ENCODE results near the gene AP1M1.

The AP1M1 gene

DNA sequence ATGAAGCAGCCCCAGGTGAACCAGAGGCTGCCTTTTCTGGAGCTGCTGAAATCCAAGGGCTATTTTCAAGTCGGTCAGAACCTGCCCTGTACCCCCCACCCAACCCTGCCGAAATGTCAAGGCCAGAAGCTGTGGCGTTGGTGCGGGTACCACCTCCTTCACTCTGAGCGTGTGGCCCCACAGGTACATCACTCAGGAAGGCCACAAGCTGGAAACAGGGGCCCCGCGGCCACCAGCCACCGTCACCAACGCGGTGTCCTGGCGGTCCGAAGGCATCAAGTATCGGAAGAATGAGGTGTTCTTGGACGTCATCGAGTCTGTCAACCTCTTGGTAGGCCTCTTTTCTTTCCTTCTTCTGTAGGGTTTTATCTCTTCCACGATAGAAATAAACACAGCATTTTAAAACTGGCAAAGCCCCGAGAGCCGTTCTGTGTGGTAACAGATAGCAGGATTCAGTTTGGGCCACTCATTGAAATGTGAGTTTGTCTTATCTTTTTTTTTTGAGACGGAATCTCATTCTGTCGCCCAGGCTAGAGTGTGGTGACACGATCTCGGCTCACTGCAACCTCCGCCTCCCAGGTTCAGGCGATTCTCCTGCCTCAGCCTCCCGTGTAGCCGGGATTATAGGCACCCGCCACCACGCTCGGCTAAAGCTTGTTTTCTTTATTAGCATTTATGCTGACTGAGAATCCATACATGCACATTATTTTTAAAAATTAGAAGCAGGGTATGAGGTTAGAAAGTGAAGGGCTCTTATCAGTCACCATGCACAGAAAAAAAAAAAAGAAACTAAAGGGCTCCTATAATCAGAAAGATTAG lies 11.3 kb downstream of the AP1M1 start:
- DNase-seq = no peak

DNA sequence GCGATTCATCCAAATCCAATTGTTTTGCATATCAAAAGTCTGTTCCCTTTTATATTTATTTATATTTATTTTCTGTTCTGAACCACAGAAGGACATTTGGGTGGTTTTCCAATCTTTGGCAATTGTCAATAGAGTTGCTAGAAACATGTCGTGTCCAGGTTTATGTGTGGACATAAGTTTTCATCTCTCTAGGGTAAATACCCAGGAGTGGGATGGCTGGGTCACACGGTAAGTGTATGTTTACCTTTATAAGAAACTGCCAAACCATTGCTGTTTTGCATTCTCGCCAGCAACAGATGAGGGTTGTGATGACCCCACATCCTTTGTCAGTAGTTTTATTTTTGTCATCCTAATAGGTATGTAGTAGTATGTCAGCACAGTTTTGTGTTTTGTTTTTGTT lies 12.5 kb downstream of the AP1M1 start:
- DNase-seq = no peak

DNA sequence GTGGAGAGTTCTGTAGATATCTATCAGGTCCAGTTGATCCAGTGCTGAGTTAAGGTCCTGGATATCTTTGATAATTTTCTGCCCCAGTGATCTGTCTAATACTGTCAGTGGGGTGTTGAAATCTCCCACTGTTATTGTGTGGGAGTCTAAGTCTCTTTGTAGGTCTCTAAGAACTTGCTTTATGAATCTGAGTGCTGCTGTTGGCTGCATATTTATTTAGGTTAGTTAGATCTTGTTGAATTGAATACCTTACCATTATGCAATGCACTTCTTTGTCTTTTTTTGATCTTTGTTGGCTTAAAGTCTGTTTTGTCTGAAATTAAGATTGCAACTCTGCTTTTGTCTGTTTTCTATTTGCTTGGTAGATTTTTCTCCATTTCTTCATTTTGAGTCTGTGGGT lies 15.4 kb downstream of the AP1M1 start:
- DNase-seq = no peak

DNA sequence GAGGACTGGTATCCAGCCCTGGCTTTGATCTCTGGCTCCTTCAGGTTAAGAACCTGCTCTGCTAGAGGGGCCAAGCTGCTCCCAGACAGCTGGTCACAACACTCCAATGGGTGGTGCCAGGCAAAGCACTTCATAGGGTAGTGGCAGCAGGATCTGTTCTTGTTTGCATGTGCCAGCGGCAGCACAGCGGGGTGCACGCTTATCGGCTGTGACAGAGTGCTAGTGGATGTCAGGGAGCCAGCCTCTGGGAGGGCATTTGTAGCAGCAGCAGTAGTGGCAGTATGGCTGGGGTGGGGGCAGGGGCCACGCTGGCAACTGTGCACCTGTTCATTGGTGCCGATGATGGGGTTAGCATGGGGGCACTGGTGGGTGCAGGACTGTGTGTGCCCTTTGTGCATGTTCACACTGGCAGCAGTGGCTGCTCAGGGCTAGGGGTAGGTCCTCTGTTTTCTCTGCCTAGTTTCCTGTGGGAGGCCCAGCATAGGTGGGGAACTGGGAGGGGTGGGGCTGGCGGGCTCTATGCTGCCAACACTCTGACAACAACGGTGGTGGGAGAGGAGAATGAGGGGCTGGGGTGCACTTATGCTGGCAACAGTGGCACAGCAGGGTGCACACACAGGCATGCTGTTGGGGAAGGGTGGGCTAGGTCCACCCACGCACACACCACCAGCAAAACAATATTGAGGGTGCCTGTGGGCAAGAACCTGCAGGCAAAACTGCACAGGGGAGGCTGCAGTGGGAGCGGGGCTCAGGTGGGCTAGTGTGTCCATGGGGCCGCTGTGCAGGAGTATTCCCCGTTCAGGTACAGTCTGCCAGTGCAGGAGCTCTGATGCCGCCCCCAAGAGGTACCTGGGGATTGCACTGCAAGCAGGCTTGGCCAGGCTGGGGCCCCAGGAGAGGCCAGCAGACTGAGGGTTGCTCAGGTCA lies 19.3 kb downstream of the AP1M1 start:
- DNase-seq = no peak

DNA sequence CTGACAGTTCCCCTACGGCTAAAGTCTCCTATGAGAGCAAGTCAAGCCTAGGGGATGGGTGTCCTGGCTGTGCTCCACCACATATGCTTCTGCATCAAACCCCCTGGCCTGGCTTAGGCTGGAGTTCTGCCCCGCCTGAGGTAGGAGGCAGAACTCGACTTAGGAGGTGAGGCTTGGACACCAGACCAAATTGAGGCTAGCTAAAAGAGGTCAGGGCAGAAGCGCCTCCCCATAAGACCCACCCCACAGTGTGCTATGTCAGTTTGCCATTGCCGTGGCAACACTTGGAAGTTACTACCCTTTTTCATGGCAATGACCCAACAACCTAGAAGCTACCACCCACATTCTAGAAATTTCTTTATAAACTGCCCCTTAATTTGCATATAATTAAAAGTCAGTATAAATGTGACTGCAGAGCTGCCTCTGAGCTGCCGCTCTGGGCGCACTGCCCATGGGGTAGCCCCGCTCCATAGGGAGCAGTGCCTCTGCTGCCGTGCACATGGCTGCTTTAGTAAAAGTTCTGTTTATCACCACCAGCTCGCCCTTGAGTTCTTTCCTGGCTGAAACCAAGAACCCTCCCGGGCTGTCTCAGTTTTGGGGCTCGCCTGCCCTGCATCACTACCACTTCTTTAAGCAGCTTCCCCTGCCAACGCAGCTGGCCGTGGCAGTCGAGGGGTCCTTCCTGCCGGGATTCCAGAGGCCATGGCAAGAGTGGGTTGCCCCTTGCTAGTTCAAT lies 20.2 kb downstream of the AP1M1 start:
- DNase-seq = no peak

DNA sequence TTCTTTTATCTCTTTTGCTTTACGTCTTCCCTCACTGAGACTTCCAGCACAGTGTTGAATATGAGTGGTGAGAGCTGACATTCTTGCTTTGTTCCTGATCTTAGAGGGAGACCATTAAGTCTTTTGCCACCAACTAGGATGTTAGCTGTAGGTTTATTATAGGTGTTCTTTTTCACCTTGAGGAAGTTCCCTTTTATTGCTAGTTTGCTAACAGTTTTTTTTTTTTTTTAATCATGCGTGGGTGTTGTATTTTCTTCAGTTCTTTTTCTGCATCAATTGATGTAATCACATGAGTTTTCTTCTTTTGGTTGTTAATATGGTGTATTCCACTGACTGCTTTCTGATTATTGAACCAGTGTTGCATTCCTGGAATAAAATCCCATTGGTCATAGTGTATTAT lies 21.1 kb downstream of the AP1M1 start:
- DNase-seq = no peak

DNA sequence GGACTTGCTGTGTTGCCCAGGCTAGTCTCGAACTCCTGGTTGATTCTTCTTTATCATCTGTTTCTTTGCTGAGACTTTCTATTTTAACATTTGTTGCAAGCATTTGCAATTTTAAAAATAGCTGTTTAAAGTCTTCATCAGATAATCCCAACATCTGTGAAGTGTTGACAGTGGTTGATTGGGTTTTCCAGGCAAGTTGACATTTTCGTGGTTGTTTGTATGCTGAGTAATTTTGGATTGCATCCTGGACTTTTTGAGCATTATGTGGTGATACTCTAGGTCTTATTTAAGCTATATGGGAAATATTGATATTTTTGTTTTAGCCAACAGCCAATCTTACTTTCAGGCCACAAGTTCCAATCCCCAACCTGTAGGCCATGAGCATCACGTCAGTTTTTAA lies 25.1 kb downstream of the AP1M1 start:
- DNase-seq = no peak

DNA sequence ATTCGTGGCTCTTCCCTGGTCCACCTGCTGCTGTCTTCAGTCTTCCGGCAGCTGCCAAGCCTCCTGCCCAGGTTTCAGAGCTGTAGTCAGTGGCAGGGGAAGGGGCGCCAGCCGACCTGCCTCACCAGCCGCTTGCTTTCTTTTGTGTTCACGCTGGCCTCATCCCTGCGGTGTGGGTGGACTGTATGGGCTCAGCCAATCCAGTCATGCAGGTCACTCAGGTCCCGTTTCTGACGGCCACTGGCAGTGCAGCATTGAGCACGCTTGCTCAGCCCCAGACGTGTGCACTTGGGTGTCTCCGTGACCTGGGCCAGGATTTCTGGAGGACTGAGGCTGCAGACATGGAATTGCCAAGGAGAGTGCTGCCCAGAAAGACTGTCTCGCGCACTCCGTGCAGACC lies 26.0 kb downstream of the AP1M1 start:
- no peak for DNase-seq

DNA sequence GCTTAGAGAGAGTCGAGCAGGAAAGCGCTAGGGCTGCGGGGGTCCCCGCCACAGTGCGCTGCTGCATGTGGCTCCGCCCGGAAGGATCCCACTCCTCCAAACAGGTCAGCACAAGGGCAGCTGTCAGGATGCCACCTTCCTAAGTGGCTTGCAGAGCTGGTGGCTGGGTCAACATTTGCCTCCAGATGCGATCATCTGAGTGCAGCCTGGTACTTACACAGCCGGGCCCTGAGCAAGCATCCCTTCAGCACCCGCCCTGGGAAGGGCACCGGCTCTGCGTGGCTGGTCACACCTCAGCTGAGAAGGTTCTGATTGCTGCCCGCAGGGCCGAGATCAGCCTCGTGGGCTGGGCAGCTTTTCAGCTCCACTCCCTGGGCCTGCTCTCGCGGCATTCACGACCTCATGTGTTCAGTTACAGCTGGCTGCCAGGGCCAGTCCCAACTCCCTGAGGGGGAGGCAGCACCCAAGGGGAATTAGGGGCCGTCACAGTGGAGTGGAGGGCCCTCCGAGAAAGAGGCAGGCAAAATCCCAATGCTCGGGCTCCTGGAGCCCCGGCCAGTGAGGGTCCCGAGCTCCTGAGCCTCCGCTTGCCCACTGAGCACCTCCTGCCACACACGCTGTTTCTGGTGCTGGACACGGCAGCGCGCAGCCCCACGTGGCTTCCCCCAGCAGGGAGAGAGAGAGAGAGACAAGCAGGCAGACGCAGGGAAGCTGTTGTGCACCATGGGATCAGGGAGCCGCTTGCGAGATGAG lies 26.8 kb downstream of the AP1M1 start:
- no peak for DNase-seq

DNA sequence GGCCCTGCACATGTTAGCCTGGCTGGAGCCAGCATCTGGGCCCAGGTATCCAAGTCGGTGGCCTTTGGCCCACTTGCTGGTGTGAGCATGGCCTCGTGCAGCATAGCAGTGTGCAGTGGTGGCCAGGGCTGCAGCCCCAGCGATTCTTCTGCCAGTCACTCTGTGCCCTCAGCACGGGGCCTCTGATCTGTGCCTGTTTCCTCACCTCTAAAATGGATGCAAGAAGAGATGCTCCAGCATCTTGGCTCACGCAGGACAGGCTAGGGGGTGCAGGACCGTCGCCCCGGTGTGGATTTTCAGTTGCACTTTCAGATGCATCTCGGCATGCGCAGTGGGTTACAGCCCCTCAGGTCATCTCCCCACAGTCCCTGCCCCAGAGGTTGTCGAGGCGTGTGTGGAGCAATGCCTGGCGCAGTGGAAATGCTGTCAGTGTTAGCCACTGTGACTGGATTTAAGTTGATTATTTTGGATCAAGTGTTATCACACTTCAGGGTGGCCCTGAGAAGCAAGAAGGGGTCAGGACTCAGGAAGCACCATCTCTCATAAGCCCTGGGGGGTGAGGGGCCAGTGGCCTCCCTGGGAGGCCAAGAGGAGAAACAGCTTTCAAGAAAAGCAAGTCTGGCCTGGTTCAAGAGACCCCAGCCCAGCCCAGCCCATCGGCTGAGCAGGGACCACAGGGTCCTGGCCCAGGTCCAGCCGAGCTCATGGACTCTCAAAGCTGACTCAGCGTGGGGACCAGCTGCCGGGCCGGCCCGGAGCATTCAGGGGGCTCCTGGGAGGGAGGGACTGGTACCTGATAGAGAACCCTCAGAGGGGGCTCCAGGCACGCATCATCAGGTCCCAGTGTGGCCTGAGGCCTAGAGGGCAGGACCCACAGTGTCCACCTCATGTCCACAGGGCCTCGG lies 27.8 kb downstream of the AP1M1 start:
- no peak for DNase-seq

DNA sequence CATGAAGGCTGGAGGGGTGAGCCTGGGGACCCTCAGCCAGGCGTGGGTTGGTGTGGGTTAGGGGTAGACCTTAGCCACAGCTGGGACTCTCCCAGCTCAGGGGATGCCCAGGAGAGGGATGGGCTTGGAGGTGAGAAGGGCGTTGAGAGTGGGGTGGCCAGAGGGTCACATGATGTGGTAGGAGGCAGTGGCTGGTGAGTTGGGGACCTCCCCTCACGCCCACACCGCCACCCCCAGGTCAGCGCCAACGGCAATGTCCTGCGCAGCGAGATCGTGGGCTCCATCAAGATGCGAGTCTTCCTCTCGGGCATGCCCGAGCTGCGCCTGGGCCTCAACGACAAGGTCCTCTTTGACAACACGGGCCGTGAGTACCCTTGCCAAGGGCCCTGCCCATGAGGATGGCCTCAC lies 28.5 kb downstream of the AP1M1 start:
- no peak for DNase-seq

DNA sequence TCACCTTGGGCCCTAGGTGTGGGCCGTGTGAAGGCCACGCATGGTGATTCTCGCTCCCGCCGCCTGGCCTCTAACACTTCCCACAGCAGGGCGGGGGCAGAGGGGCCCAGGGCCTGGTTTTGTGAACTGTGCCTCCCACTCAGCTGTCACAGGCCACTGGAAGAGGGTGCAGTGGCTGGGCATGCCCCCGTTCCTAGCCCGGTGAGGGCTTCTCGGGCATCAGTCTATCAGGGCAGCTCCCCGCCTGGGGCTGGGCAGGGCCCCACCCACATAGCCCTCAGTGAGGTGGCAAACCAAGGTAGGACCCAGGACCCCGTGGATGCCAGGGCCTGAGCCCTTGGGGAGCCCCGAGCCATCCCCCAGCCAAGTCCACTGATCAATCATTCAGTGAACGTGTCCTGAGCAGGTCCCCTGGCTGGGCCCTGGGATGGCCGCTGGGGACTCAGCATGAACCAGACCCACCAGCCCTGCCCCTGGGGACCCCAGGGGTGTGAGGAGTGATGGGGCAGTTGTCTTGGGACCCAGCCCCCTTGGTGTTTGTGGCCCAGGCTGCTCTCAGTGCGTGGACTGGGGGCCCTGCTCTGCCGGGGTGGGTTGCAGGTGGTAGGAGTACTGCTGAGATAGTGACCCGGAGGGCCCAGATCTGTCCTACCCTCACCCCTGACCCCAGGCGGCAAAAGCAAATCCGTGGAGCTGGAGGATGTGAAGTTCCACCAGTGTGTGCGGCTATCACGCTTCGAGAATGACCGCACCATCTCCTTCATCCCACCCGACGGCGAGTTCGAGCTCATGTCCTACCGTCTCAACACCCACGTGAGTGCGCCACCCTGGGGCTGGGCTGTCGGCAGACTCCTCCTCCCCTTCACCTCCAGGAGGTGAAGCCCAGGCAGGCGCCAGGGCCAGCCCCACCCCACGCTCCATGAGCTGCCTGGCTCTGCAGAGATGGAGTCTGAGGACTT lies 29.4 kb downstream of the AP1M1 start:
- no peak for DNase-seq

DNA sequence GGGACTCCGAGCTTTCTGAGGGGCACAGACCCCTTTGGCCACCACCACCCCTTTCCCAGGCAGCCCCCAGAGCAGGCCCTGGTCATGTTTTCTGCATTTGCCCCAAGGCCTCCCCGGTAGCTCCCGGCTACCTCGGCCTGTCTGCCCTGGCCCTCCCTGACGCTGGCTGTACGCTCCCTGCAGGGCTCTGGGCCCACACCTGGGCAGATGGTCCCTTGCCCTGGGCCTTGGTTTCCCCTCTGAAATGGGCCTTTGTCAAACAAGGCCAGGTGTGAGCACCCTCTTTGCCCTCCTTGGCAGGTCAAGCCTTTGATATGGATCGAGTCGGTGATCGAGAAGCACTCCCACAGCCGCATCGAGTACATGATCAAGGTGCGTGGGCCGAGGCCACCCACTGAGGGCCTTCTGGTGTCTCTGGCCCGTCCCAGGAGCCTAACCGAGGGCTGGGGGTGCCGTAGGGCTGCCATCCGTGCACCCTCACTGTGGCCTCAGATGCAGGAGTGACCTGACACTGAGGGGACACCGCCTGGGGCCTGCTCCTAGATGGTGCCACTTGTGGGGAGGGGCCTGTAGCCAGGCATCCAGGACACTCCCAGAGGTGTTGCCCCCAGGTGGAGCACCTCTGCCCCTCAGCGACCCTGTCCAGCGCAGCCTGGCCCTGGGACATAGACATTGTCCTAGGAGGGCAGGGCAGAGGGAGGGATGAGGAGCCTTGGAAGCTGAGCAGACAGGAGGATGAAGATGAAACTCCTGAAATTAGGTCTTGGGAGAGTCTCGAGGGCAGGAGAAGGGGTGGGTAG lies 30.3 kb downstream of the AP1M1 start:
- no peak for DNase-seq

DNA sequence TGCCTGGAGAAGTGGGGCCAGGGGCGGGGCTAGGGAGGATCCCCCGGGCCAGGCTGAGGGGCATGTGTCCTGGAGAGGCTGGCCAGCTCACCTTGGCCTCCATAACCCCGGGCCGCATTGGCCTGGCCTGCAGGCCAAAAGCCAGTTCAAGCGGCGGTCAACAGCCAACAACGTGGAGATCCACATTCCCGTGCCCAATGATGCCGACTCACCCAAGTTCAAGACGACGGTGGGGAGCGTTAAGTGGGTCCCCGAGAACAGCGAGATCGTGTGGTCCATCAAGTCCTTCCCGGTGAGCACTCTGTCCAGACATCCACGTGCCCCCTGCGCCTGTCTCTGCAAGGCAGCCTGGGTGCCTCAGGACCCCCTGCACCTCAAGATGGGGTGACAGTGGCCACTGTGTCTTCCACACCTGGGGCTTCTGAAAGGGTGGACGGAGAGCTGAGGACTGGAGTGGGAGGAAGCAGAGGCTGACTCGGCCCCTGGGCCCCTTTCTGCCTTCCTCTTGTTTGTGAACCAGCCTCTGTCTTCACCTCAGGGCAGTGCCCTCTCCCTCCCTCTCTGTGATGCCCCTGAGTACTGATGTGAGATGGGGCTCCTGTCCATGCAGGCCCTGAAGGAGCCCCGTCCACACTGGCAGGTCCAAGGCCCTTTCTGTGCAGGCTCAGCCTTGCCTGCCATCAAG lies 31.1 kb downstream of the AP1M1 start:
- DNase-seq = no peak

DNA sequence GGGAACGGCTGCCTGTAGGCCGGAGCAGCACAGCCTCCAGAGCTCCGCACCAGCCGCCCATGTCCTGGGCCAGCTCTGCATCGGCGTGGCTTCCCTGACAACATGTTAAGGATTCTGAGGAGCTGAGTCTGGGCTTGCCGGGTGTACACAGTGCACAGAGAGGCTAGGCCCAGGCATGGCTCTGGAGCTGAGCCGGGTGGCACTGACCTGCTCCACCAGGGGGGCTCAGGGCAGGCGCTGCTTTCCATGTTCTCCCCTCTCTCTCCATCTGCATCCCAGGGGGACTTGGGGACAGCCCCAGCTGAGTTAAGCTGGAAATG lies 31.6 kb downstream of the AP1M1 start:
- no peak for DNase-seq

DNA sequence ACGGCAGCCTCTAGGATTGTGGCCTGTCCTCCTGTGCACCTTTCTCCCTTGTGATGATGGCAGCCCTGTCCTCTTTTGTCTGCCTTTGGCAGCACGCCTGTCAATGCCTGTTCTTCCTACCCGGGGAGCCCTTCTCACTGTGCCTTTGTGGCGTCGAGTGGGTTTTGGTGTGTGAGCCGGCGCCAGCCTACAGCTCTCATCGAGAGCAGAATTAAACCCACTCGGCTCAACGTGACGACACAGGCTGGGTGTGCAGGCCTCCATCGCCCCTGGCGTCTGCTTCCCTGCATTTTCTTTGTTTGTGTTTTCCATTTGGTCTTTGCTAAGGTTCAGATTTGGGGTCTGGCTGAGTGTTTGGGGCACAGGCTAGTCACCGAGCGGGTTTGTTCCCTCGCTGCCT lies 34.4 kb downstream of the AP1M1 start:
- no peak for DNase-seq

DNA sequence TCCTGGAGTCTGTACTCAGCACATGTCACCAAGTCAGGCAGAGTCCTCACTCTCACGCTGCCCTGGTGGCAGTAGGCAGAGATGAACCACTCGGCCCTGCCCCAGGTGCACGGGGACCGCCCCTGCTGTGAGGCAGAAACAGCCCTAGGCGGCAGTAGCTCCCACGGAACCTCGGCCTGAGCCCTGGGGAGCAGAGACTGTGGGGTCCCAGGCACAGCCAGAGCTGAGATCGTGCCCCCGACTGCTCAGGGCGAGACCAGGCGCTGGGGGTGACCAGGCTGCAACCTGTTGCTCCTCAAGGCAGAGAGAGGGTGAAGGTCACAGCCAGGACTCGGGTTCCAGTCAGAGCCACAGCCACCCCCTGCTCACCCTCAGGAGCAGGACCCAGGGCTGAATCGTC lies 34.9 kb downstream of the AP1M1 start:
- no peak for DNase-seq

DNA sequence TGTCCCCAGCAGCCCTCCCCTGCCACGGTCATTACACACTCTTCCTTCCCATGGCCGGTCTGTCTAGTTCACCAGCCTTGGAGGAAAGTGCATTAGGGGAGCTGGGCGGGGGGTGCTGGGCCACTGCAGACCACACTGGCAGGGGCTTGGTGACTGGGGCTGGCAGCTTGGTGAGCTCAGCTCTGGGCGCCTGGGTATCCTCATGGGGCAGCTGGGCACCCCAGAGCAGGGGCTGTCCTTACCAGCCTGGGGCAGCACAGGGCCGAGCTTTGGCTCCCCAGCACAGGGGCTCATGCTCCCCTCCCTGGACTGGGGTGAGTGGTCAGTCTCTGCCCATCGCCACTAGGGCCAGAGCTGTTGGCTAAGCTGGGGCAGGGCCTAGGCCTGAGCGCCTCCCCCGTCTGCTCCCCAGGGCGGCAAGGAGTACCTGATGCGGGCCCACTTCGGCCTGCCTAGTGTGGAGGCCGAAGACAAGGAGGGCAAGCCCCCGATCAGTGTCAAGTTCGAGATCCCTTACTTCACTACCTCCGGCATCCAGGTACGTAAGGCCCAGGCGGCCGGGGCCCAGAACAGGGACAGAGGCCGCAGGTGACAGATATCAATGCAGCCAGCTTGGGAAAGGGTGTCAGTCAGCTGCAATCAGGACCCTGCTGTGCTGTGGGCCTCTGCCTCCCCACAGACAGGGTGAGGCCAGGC lies 35.5 kb downstream of the AP1M1 start:
- no peak for DNase-seq
